GM12873 (cell line): ENCODE measurements around the gene FIG4.

Experiments used
- TF ChIP-seq, protein P1 (sequence below): IDR thresholded peaks from 2 replicates; pipeline ENCODE4 v1.5.1; 2012; ENCODE audit warnings: low read depth, mild to moderate bottlenecking, moderate library complexity, low read length, control low read depth; ENCODE audit not compliant: insufficient read depth; ENCODE audit errors: missing control alignments

Gene FIG4

DNA sequence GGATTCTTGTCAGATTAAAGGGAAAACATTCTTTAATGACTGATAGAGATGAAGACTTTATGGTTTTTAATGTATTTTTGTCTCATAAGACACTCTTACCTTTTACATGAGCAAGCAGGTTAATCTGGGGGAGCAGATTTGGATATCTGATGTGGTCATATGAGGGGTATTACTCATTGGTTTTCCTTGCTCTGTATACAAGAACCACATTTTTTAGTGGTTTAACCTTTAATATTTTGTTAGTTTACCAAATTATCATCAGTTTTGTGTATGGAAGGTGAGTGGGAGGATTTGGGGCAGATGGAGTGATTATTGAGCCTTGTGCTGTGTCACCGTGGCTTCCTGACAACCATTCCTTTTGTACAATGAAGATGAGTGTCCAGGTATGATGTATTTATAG is 112.9 kb downstream of the FIG4 start:
- TF ChIP-seq, protein P1, sequence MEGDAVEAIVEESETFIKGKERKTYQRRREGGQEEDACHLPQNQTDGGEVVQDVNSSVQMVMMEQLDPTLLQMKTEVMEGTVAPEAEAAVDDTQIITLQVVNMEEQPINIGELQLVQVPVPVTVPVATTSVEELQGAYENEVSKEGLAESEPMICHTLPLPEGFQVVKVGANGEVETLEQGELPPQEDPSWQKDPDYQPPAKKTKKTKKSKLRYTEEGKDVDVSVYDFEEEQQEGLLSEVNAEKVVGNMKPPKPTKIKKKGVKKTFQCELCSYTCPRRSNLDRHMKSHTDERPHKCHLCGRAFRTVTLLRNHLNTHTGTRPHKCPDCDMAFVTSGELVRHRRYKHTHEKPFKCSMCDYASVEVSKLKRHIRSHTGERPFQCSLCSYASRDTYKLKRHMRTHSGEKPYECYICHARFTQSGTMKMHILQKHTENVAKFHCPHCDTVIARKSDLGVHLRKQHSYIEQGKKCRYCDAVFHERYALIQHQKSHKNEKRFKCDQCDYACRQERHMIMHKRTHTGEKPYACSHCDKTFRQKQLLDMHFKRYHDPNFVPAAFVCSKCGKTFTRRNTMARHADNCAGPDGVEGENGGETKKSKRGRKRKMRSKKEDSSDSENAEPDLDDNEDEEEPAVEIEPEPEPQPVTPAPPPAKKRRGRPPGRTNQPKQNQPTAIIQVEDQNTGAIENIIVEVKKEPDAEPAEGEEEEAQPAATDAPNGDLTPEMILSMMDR, result no peak

DNA sequence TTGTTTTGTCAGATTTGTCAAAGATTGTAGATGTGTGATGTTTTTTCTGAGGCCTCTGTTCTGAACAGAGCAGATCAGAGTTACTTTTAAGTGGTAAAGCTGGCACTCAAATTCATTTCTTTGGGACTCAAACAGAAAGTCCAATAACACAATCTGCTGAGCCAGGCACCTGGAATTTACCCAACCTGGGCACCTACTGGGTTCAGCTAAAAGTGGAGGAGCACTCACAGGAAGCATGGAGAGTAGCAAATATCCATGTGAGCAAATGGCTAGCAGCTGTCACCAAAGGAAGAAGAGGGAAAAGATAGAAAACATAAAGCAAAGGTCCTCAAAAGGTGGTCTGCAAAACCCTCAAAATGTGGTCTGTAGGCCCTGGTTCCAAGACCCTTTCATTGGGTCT is 116.8 kb downstream of the FIG4 start:
- TF ChIP-seq, protein P1, result no peak

DNA sequence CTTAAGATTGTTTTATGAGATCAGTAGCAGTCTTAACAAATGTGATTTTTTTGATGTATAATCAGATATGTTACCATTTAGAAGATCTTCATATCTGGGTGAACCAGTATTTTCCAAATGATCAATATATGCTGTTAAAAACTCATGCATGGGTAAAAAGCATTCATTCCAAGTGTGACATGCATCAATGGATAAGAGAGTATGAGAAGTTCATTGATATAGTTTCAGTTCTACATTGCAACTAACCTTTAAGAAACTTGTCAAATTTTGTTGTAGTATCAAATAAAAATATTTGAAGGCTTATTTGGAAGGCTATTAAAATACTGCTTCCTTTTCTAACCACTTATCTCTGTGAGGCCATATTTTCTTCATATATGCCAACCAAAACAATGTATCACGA is 117.7 kb downstream of the FIG4 start:
- TF ChIP-seq, protein P1, result no peak

DNA sequence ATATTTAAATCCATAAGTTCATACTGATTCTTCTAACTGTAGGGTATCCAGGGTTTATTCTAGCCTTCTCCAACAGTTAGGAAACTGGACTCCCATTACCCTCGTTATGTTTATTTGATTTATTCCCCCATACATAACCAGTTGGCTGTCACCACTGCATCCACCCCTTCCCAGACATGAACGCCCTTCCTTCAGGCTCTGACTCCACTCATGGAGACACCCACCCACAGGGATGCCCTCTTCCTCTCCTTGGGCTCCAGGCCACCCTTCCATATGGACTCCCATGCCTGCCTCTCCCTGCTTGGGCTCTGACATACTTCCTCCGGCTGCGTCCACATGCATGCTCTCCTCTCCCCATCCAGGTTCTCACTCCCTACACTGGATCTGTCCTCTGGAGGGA is 124.0 kb downstream of the FIG4 start:
- TF ChIP-seq, protein P1, result no peak

DNA sequence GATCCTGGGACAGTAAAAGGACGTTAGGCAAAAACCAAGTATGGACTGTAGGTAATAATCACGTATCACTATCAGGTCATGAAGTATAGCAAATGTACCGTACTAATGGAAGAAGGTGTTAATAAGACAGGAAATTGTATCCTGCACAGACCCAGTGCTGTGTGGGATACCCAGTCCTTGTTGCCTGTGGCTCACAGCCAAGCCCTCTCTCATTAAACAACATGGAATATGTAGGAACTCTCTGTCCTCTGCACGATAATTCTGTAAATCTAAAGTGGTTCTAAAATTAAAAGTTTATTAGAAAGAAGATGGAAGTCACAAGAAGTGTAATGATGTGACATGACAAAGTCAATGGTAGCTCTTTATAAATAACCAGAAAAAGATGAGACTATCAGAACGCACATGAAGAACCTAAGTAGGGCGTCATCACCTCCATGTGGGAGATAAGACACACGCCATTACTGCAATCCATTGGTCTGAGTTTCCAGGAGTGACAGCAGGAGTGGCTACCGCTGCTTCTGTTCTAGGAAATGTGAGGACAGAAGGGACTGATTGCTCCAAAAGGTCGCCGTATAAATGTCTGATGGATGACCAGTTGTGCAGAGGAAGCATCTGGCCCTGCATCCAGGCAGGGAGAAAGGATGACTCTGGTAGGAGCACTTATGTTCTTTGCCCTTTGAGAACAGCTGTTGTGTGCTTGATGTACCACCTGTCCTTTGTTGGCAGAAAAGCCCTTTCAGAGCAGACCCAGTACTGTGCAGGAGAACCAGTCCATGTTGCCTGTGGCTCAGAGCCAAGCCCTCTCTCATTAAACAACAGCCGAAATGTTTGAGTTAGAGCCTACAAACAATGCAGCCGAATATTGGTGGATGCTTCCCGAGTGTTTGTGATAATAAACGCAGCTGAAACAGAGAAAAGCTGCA is 125.6 kb downstream of the FIG4 start:
- TF ChIP-seq, protein P1, result no peak

DNA sequence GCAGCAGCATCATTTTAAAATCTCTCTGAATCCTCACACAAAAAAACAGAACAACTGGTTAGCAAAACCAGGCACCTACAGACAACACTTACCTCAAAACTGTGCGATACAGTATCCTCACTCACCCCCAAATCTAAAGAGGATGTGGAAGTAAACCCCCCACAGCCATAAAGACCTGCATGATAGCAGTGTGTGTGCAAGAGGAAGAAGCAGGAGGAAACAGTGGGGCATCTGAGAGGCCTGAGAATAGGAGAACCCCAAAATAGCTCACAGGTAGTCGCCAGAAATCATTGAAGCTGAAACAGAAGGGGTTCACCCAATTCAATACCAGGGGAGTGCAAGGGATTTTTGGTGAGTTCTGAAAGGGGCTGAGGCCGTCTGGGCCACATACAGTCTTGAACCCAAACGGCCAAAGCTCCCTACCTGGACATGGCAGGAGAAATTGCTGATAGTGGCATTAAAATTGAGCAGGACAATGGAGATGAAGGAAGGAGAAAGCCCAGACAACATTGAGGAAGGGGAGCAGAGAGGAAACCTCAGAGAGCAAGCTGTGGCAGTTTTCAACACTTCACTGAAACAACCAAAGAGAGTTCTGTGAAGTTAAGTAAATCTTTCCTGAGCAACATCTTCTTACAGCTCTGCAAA is 129.7 kb downstream of the FIG4 start:
- TF ChIP-seq, protein P1, result no peak

DNA sequence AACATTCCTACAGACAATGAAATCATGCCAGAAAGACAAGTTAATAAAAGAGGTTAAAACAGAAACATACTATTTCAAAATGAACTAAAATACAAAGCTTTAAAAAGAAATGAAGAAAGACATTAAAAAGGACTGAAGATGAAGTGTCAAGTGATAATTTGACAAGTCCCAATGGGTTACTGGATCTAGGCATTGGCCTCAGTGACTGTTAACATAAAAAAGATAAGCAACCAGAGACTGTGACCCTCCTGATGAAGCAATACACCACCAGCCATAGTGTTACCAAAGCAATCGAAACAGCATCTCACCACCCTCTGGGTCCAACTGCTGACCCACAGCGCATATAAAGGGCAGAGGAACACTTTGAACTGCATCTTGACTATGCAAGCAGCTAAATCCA is 130.3 kb downstream of the FIG4 start:
- TF ChIP-seq, protein P1, result no peak
